AG20443 (cell line): Measurements from ENCODE around the gene MYO16.
"Not testable (repeated sequence)": the region's sequence is repeated elsewhere in the genome, so short reads cannot be mapped to it uniquely, and the experiment has no call there.

ENCODE experiments used
- DNase-seq: peaks from one replicate; pipeline ENCODE4 v3.0.0; 2012; ENCODE audit warnings: low spot score, mixed read lengths

The MYO16 gene

GRCh38 chr13:108895220-108895704, 265.9 kb downstream of the MYO16 start:
- no peak for DNase-seq

GRCh38 chr13:108897955-108898354, 268.5 kb downstream of the MYO16 start:
- no peak for DNase-seq

- no peak for DNase-seq
Measured at GRCh38 chr13:108902405-108903155, 273.2 kb downstream of the MYO16 start.

GRCh38 chr13:108903613-108904012, 274.2 kb downstream of the MYO16 start:
- DNase-seq = no peak

GRCh38 chr13:108911807-108912206, 282.4 kb downstream of the MYO16 start:
- DNase-seq = no peak

- not testable (repeated sequence) for DNase-seq
Measured at GRCh38 chr13:108913731-108914130, 284.3 kb downstream of the MYO16 start.

- DNase-seq = peak; percentile 47
Measured at GRCh38 chr13:108915095-108915633, 285.8 kb downstream of the MYO16 start.

GRCh38 chr13:108915634-108916512, 286.5 kb downstream of the MYO16 start:
- DNase-seq = peak; percentile 57

- peak; percentile 37 for DNase-seq
Measured at GRCh38 chr13:108917581-108917980, 288.2 kb downstream of the MYO16 start.

- no peak for DNase-seq
Measured at GRCh38 chr13:108919036-108919907, 289.9 kb downstream of the MYO16 start.

GRCh38 chr13:108920137-108920536, 290.7 kb downstream of the MYO16 start:
- no peak for DNase-seq

GRCh38 chr13:108921238-108921637, 291.8 kb downstream of the MYO16 start:
- no peak for DNase-seq

- no peak for DNase-seq
Measured at GRCh38 chr13:108922108-108922507, 292.7 kb downstream of the MYO16 start.

GRCh38 chr13:108923386-108924047, 294.1 kb downstream of the MYO16 start:
- no peak for DNase-seq

GRCh38 chr13:108924134-108924533, 294.7 kb downstream of the MYO16 start:
- no peak for DNase-seq

- DNase-seq = no peak
Measured at GRCh38 chr13:108924541-108924940, 295.1 kb downstream of the MYO16 start.

GRCh38 chr13:108925070-108925469, 295.7 kb downstream of the MYO16 start:
- no peak for DNase-seq

GRCh38 chr13:108926862-108927261, 297.5 kb downstream of the MYO16 start:
- no peak for DNase-seq

- DNase-seq = no peak
Measured at GRCh38 chr13:108927615-108928014, 298.2 kb downstream of the MYO16 start.

- DNase-seq = no peak
Measured at GRCh38 chr13:108929532-108930206, 300.3 kb downstream of the MYO16 start.

- DNase-seq = no peak
Measured at GRCh38 chr13:108932196-108932595, 302.8 kb downstream of the MYO16 start.
